A673 (cell line): ENCODE data around the gene FGGY. TPM values are rescaled to one million over a fixed set of nuclear protein-coding genes. Genes with fewer than 3 reads are reported as not detected.

Experiments
- BruUV-seq: library from RNA; stranded (reverse); fragments of 400-500 nt; replicated peaks from 2 replicates; lab custom pipeline; 2021; lab: Mats Ljungman, UMichigan
- CTCF ChIA-PET: fragments of 300-600 bp; sonication (Branson Sonifier 250); formaldehyde crosslinking; loops from one replicate; lab custom pipeline; 2022; ENCODE audit warnings: antibody characterized with exemption; lab: Charles Lee
- POLR2A ChIA-PET: fragments of 300-600 bp; sonication (Branson Sonifier 250); formaldehyde crosslinking; loops from one replicate; lab custom pipeline; 2022; ENCODE audit warnings: antibody characterized with exemption; ENCODE audit not compliant: low non-redundant PET; lab: Charles Lee
- DNase-seq: peaks from one replicate; pipeline ENCODE4 v3.0.0-alpha.2; 2015; ENCODE audit warnings: low spot score
- H3K27ac ChIP-seq: fragments of 200-600 bp; sonication (generic); 2 replicates; pipeline ENCODE4 v1.5.1; 2016; ENCODE audit warnings: mixed run types, low read depth, mild to moderate bottlenecking, mixed read lengths, antibody characterized with exemption, low read length; ENCODE audit not compliant: poor library complexity, severe bottlenecking
- H3K27me3 ChIP-seq: fragments of 200-600 bp; sonication (generic); replicated peaks from 2 replicates; pipeline ENCODE4 v1.6.1; 2017; ENCODE audit warnings: mixed run types, low read depth, mild to moderate bottlenecking, mixed read lengths, antibody characterized with exemption, low read length; ENCODE audit not compliant: insufficient read depth, poor library complexity
- H3K36me3 ChIP-seq: fragments of 200-600 bp; sonication (generic); 2 replicates; pipeline ENCODE4 v1.6.1; 2016; ENCODE audit warnings: mixed run types, mild to moderate bottlenecking, mixed read lengths, antibody characterized with exemption, low read length; ENCODE audit not compliant: insufficient read depth, poor library complexity, severe bottlenecking
- H3K4me1 ChIP-seq: fragments of 200-600 bp; sonication (generic); 2 replicates; pipeline ENCODE4 v1.6.1; 2017; ENCODE audit warnings: mixed run types, mild to moderate bottlenecking, mixed read lengths, antibody characterized with exemption, low read length; ENCODE audit not compliant: insufficient read depth, poor library complexity, severe bottlenecking
- H3K4me3 ChIP-seq: fragments of 200-600 bp; sonication (generic); 2 replicates; pipeline ENCODE4 v1.5.1; 2016; ENCODE audit warnings: low read depth, mixed run types, mild to moderate bottlenecking, mixed read lengths, low read length; ENCODE audit not compliant: poor library complexity, severe bottlenecking
- H3K9me3 ChIP-seq: fragments of 200-600 bp; sonication (generic); 2 replicates; pipeline ENCODE4 v1.6.1; 2016; ENCODE audit warnings: mixed run types, low read depth, mild to moderate bottlenecking, mixed read lengths, antibody characterized with exemption, low read length; ENCODE audit not compliant: poor library complexity, severe bottlenecking
- CTCF ChIP-seq: fragments of 300-800, 200-600 bp; sonication (generic); conservative IDR thresholded peaks from 2 replicates; pipeline ENCODE4 v1.5.1; 2017; ENCODE audit warnings: low read depth, mild to moderate bottlenecking, antibody characterized with exemption, low read length, moderate library complexity, mixed read lengths
- EZH2 ChIP-seq: fragments of 200-600 bp; sonication (generic); IDR thresholded peaks from 2 replicates; pipeline ENCODE4 v1.6.1; 2017; ENCODE audit warnings: borderline replicate concordance, low read depth, mild to moderate bottlenecking, mixed read lengths, antibody characterized with exemption, low read length; ENCODE audit not compliant: poor library complexity, severe bottlenecking
- intact Hi-C: fragments of 100-400 bp; cut with micrococcal nuclease; formaldehyde crosslinking; loops from one replicate; pipeline ENCODE4 v1.10.0; 2022; ENCODE audit not compliant: unreplicated experiment
- total RNA-seq: library from RNA; stranded (reverse); gene quantifications from 2 replicates; pipeline ENCODE4 v1.2.3, GENCODE V29; 2021

Gene FGGY
- total RNA-seq, 1 experiment from 2014 or later, result 2.6 TPM

GRCh38 chr1:59412718-59413326 is 115.9 kb downstream of the FGGY start:
- intact Hi-C loops, result no loop called here
- no peak for TF ChIP-seq CTCF
- no peak for TF ChIP-seq EZH2
- H3K27me3 ChIP-seq, result no peaks in the 10 kb centered on the region
- BruUV-seq, result no TSS peak
- no peaks in the 10 kb centered on the region for H3K9me3 ChIP-seq
- H3K36me3 ChIP-seq, result no peaks in the 10 kb centered on the region
- H3K27ac ChIP-seq, result no peak overlapping the region
- ChIA-PET POLR2A (no interaction called here), CTCF (no interaction called here)
- no peaks in the 10 kb centered on the region for H3K4me1 ChIP-seq
- H3K4me3 ChIP-seq, result no peak overlapping the region
- DNase-seq, result no peak

DNA sequence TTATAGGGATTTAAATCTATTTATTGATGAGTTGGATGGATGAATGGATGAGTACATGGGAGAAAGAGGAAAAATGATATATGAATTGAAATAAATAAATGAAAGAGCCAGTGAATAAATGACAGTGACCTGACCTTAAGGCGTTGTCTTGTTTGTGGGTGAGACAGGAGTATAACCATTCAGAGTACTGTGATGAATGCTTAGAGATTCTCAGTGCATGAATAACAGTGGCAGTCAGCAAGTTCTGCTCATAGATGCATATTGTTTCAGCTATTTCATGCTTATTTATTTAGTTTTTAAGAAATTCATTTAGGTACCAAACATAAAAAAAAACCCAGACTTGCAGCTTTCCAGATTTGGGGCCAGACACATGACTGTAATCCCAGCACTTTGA is 116.4 kb downstream of the FGGY start:
- no peak for DNase-seq
- Histone ChIP-seq H3K9me3 (no peaks in the 10 kb centered on the region), H3K27me3 (no peaks in the 10 kb centered on the region), H3K4me3 (no peak overlapping the region), H3K36me3 (no peaks in the 10 kb centered on the region), H3K4me1 (no peaks in the 10 kb centered on the region), H3K27ac (no peak overlapping the region)
- intact Hi-C loops, result no loop called here
- ChIA-PET CTCF (no interaction called here), POLR2A (no interaction called here)
- no TSS peak for BruUV-seq
- TF ChIP-seq EZH2 (no peak), CTCF (no peak)

DNA sequence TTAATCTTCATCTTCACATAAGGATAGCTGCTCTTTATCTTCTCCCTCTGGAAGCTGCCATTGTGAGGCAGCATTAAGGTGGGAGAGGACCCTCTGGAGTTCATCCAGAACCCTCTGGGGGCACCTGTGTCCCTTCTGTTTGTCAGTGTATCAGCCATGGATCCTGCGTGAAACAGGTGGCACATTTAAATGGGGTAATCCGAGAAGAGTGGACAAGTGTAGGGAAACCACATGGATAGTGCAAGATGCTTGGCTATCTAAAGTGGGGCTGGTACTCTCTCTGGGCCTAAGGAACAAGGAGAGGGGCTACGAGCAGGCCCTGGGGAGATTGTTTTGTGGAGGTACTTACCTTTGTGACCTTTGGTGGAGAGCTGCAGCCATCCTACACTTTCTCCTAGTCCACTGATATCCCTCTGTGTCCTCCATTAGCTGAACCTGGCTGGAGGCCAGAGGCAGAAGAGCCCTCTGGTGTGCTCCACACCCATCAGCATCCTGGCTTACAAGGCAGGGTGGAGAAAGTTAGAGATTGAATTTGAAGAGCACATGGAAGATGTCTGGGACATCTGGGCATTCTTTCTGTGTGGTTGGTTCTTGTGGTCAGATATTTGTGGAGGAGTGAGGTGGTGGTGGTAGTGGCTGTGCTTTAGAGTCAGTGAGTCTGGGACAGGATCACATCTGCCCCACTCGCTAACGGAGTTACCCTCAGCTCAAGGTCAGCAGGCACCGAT is 117.7 kb downstream of the FGGY start:
- H3K27ac ChIP-seq, result no peak overlapping the region
- ChIA-PET CTCF (no interaction called here), POLR2A (no interaction called here)
- DNase-seq, result no peak
- no peaks in the 10 kb centered on the region for H3K36me3 ChIP-seq
- BruUV-seq, result no TSS peak
- no peaks in the 10 kb centered on the region for H3K27me3 ChIP-seq
- intact Hi-C loops, result no loop called here
- H3K9me3 ChIP-seq, result no peaks in the 10 kb centered on the region
- TF ChIP-seq CTCF (no peak), EZH2 (no peak)
- no peaks in the 10 kb centered on the region for H3K4me1 ChIP-seq
- H3K4me3 ChIP-seq, result no peak overlapping the region
